ENCODE results near the gene ABHD4. TPM values are rescaled to one million over a fixed set of nuclear protein-coding genes. Genes with fewer than 3 reads are reported as not detected.

ABHD4 gene
- total and polyA plus RNA-seq, 10 of the 15 experiments (the other 5 are each of a cell fraction or from before 2014, with no cell fraction given): 5.4 to 28.7 (median 10.8) TPM

GRCh38 chr14:22601456-22601855 lies 3.4 kb downstream of the ABHD4 start:
- no peak for FAIRE-seq
- no TSS peak for BruUV-seq (replicated peaks)
- no peaks in the 10 kb centered on the region for H3K27me3 ChIP-seq (replicated peaks in 1 of 2; ENCODE audit: control insufficient read depth in 2 of 2, insufficient read depth in 2 of 2, low read length in 1 of 2)
- ChIA-PET RAD21 (ENCODE audit: unreplicated experiment) (interaction anchor here (1.5 to 5.7 kb wide), 3 partner anchors 11 to 30 kb away, joined by 3 to 53 read pairs (median 49); partner anchors contain the start of gene DAD1), CTCF (interaction anchor here (1.2 to 5.5 kb wide), 6 partner anchors 9 to 252 kb away, joined by 3 to 58 read pairs (median 4); partner anchors contain the start of gene DAD1), SMC1A (ENCODE audit: uncharacterized antibody, unreplicated experiment) (interaction anchor here (0.7 to 7.4 kb wide), 3 partner anchors 14 to 51 kb away, joined by 3 to 72 read pairs (median 23); partner anchors contain the start of gene DAD1), POLR2A (interaction anchor here (2.2 to 6.0 kb wide), 2 partner anchors 14 to 31 kb away, joined by 7 to 91 read pairs; partner anchors contain the start of gene DAD1)
- in situ Hi-C loops (cut with MboI) (no loop called here), intact Hi-C loops (cut with micrococcal nuclease; ENCODE audit: unreplicated experiment) (no loop called here)
- no peak overlapping the region for H3K4me3 ChIP-seq
- 93% methylated on average over 2 of the region's 2 CpGs for WGBS (ENCODE audit: insufficient coverage, insufficient replicate concordance, low lambda C conversion rate, missing lambda C conversion rate)
- no peak for DNase-seq (ENCODE audit: low read depth, low spot score)
- H3K4me1 ChIP-seq (ENCODE audit: control insufficient read depth, insufficient read depth, low read length): peaks cover 19% of the 10 kb centered on the region
- ATAC-seq: no peak
- H3K27ac ChIP-seq (ENCODE audit: control insufficient read depth, insufficient read depth): no peak overlapping the region
- no peak overlapping the region for H2AFZ ChIP-seq (ENCODE audit: control insufficient read depth, low read depth, low read length)
- peaks cover 0 to 2% of the 10 kb centered on the region in 2 experiments; a peak in 2 of 4 replicates for H3K36me3 ChIP-seq (ENCODE audit: control insufficient read depth in 2 of 2, insufficient read depth in 2 of 2, low read length in 1 of 2)
- H3K9ac ChIP-seq (ENCODE audit: control insufficient read depth, insufficient read depth, low read length): no peak overlapping the region
- no peak for TF ChIP-seq CEBPB (IDR thresholded peaks at IDR 0.05; ENCODE audit: borderline replicate concordance in 1 of 2, low read depth in 2 of 2, low read length in 2 of 2)
- no peaks in the 10 kb centered on the region for H4K20me1 ChIP-seq (ENCODE audit: control insufficient read depth, insufficient read depth)
- no peaks in the 10 kb centered on the region for H3K79me2 ChIP-seq (ENCODE audit: control insufficient read depth, insufficient read depth, low read length)
- no peak overlapping the region for H3K4me2 ChIP-seq (ENCODE audit: control insufficient read depth, insufficient read depth)
- no peaks in the 10 kb centered on the region for H3K9me3 ChIP-seq (replicated peaks; ENCODE audit: control insufficient read depth, insufficient read depth, low read length)

GRCh38 chr14:22601996-22602395 lies 3.9 kb downstream of the ABHD4 start:
- no peak for DNase-seq (ENCODE audit: low read depth, low spot score)
- Histone ChIP-seq H3K9me3 (replicated peaks; ENCODE audit: control insufficient read depth, insufficient read depth, low read length) (no peaks in the 10 kb centered on the region), H3K36me3 (ENCODE audit: control insufficient read depth in 2 of 2, insufficient read depth in 2 of 2, low read length in 1 of 2) (peaks cover 2% of the 10 kb centered on the region in 2 experiments; a peak in 2 of 4 replicates), H3K27ac (ENCODE audit: control insufficient read depth, insufficient read depth) (no peak overlapping the region), H3K4me1 (ENCODE audit: control insufficient read depth, insufficient read depth, low read length) (peaks cover 19% of the 10 kb centered on the region), H2AFZ (ENCODE audit: control insufficient read depth, low read depth, low read length) (no peak overlapping the region), H3K9ac (ENCODE audit: control insufficient read depth, insufficient read depth, low read length) (no peak overlapping the region), H3K4me2 (ENCODE audit: control insufficient read depth, insufficient read depth) (no peak overlapping the region), H3K27me3 (replicated peaks in 1 of 2; ENCODE audit: control insufficient read depth in 2 of 2, insufficient read depth in 2 of 2, low read length in 1 of 2) (no peaks in the 10 kb centered on the region), H3K4me3 (no peak overlapping the region), H4K20me1 (ENCODE audit: control insufficient read depth, insufficient read depth) (no peaks in the 10 kb centered on the region), H3K79me2 (ENCODE audit: control insufficient read depth, insufficient read depth, low read length) (no peaks in the 10 kb centered on the region)
- RAD21 ChIA-PET (ENCODE audit: unreplicated experiment): interaction anchor here (1.5 to 5.7 kb wide), 2 partner anchors 10 to 31 kb away, joined by 3 to 53 read pairs; no protein-coding TSS in a partner anchor
- SMC1A ChIA-PET (ENCODE audit: uncharacterized antibody, unreplicated experiment): interaction anchor here (3.9 to 7.4 kb wide), 2 partner anchors 15 to 50 kb away, joined by 23 to 72 read pairs; partner anchors contain the start of gene DAD1
- intact Hi-C loops (cut with micrococcal nuclease; ENCODE audit: unreplicated experiment): no loop called here
- peak; percentile 57 for TF ChIP-seq RUNX3 (IDR thresholded peaks at IDR 0.05; ENCODE audit: low read length)
- no peak for TF ChIP-seq DPF2 (IDR thresholded peaks at IDR 0.05)
- TF ChIP-seq, protein P1, sequence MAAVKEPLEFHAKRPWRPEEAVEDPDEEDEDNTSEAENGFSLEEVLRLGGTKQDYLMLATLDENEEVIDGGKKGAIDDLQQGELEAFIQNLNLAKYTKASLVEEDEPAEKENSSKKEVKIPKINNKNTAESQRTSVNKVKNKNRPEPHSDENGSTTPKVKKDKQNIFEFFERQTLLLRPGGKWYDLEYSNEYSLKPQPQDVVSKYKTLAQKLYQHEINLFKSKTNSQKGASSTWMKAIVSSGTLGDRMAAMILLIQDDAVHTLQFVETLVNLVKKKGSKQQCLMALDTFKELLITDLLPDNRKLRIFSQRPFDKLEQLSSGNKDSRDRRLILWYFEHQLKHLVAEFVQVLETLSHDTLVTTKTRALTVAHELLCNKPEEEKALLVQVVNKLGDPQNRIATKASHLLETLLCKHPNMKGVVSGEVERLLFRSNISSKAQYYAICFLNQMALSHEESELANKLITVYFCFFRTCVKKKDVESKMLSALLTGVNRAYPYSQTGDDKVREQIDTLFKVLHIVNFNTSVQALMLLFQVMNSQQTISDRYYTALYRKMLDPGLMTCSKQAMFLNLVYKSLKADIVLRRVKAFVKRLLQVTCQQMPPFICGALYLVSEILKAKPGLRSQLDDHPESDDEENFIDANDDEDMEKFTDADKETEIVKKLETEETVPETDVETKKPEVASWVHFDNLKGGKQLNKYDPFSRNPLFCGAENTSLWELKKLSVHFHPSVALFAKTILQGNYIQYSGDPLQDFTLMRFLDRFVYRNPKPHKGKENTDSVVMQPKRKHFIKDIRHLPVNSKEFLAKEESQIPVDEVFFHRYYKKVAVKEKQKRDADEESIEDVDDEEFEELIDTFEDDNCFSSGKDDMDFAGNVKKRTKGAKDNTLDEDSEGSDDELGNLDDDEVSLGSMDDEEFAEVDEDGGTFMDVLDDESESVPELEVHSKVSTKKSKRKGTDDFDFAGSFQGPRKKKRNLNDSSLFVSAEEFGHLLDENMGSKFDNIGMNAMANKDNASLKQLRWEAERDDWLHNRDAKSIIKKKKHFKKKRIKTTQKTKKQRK (IDR thresholded peaks at IDR 0.05; ENCODE audit: low read depth, low read length): no peak
- POLR2A ChIA-PET: interaction anchor here (0.5 to 6.0 kb wide), 2 partner anchors 11 to 15 kb away, joined by 10 to 91 read pairs; partner anchors contain the start of gene DAD1
- CTCF ChIA-PET: interaction anchor here (1.3 to 5.5 kb wide), 4 partner anchors 9 to 101 kb away, joined by 3 to 58 read pairs (median 26); partner anchors contain the start of gene DAD1
- 99% methylated on average over 5 of the region's 5 CpGs for WGBS (ENCODE audit: insufficient coverage, insufficient replicate concordance, low lambda C conversion rate, missing lambda C conversion rate)
- in situ Hi-C loops (cut with MboI): no loop called here
- FAIRE-seq: no peak
- no peak for ATAC-seq
- no TSS peak for BruUV-seq (replicated peaks)
